H7 (cell line): ENCODE results near the gene KRTAP12-3. TPM values are rescaled to one million over a fixed set of nuclear protein-coding genes. Genes with fewer than 3 reads are reported as not detected.
"Not testable (repeated sequence)": the region's sequence is repeated elsewhere in the genome, so short reads cannot be mapped to it uniquely, and the experiment has no call there.

Source experiments
- DNase-seq: peaks from one replicate; pipeline ENCODE4 v3.0.0; 2012
- H3K27me3 ChIP-seq: 2 replicates; pipeline ENCODE4 v1.6.0; 2011; ENCODE audit warnings: mild to moderate bottlenecking, low read length; ENCODE audit not compliant: control insufficient read depth, insufficient read depth
- H3K36me3 ChIP-seq: replicated peaks from 2 replicates; pipeline ENCODE4 v1.5.1; 2011; ENCODE audit warnings: low read length; ENCODE audit not compliant: control insufficient read depth, insufficient read depth
- H3K4me3 ChIP-seq: 2 replicates; pipeline ENCODE4 v1.5.1; 2011; ENCODE audit warnings: low read depth, mild to moderate bottlenecking, control low read depth, low read length, moderate library complexity; ENCODE audit not compliant: insufficient read depth
- total RNA-seq: library from RNA; depleted of rRNA; stranded (reverse); fragments of >200 nt; shearing (Covaris generic); gene quantifications from 2 replicates; pipeline ENCODE4 v1.2.3, GENCODE V29; 2014

Gene KRTAP12-3
- total RNA-seq, 1 experiment from 2014 or later: not detected

DNA sequence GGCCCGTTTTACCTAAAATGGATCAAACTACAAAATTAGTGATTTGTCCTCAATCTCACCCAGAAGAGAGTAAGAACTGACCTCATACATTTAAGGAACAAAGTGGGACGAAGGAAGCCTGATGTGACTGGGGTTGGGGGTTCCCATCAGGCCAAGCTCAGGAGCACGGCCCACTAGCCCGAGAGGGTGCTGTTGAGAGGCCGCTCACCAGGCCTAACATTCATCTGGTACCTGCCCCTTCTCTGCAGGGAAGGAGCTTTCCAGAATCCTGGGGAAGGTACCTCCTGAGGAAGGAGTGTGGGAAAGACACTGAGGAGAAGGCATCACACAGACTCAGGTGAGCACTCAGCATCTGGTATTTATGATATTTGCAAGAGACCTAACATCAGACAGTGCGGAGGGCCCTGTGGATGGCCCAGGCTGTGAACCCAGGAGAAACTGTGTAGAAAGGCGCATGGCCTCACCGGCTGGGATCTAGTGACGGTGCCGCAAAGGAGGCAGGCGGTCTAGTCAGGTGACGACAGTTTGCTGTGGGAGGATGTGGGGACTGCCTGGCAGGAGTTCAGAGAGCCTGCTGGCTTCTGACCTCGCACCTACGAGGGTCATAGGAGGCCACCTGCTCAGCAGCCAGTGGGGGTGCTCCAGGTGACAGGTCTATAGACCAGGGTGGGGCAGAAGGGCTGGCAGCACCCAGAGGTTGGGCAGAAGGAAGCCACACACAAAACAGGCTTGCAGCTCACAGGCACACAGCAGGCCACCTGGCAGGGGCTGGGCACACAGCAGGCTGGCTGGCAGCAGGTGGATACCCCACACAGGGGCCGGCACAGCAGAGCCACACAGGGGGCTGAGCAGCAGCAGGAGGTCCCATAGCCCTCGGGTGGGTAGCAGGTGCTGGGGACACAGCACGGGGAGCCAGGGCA, 3.8 kb upstream of the KRTAP12-3 start:
- no peak for DNase-seq
- H3K4me3 ChIP-seq: no peak overlapping the region
- no peaks in the 10 kb centered on the region for H3K36me3 ChIP-seq
- no peaks in the 10 kb centered on the region for H3K27me3 ChIP-seq

DNA sequence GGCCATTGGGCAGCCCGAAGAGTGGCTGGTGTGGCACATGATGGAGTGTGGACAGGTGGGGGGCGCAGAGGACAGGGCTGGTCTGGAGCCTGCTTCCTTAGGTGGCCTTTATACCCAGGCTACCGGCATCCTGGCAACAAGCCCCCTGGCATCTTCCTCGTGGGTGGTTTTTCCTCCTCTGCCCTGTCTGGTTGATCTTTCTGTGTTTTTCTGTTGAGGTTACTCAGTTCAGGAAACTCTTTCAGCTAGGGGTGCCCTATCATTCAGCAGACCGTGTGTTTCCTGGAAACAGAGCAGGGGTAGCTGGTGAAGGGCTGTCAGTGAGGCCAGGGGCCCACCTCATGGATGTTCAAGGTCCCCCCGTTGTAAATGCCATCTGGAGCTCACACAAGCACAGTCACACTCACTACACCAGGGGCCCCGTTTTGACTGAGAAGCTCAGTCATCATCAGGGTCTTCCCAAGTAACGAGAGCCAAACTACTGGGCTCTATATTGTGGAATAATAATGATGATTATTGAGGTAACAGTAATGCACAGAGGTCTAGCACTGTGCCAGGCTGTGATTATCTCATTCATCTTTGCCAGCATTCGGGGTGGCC, 3.1 kb upstream of the KRTAP12-3 start, which contains the start of gene KRTAP12-4:
TSS of gene KRTAP12-4 (minus strand) at position 84 of the 600 bp plus-strand sequence. CDS start at position 39, 45 bp downstream.
- Histone ChIP-seq H3K27me3 (no peaks in the 10 kb centered on the region), H3K36me3 (no peaks in the 10 kb centered on the region), H3K4me3 (no peak within 1 kb of the TSS)
- no peak for DNase-seq

- no peaks in the 10 kb centered on the region for H3K27me3 ChIP-seq
- DNase-seq: no peak
- H3K4me3 ChIP-seq: no peak overlapping the region
- H3K36me3 ChIP-seq: no peaks in the 10 kb centered on the region
These were observed 864 bp upstream of the KRTAP12-3 start for GRCh38 chr21:44656868-44657267.

GRCh38 chr21:44658541-44658910, 794 bp downstream of the KRTAP12-3 start:
- no peak for DNase-seq
- Histone ChIP-seq H3K4me3 (no peak overlapping the region), H3K36me3 (no peaks in the 10 kb centered on the region), H3K27me3 (no peaks in the 10 kb centered on the region)

DNA sequence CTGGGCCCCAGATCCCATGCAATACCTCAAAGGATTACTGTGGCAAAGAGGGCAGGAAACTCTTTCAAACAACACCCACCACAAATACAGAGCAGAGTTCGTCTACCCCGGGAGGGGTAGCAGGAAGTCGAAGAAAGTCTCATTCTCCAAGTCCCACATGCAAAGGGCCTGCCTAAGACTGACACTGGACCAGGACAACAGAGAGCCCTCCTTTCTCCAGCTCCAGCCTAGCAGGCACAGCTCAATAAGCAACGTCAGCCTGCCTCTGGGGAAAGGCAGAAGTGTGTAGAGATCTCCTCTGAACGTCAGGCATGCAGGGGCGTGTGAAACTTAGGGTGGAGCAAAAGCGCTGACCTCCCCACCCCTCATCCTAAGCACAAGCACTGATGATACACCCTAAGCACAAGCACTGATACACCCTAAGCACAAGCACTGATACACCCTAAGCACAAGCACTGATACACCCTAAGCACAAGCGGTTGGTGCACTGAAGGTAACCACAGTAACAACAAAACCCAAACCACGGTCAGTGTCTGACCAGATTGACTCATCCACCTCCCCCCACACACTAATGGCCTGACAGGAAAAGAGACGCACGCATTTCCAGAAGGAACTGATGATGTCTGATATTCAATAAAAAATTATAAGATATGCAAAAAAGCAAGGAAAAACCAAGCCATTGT, 1.3 kb downstream of the KRTAP12-3 start:
- DNase-seq: peak; percentile 46
- Histone ChIP-seq H3K36me3 (no peaks in the 10 kb centered on the region), H3K4me3 (no peak overlapping the region), H3K27me3 (no peaks in the 10 kb centered on the region)

- not testable (repeated sequence) for H3K27me3 ChIP-seq, H3K4me3 ChIP-seq, H3K36me3 ChIP-seq
- DNase-seq: peak; percentile 57
These were observed 3.8 kb downstream of the KRTAP12-3 start for GRCh38 chr21:44661567-44661966.

GRCh38 chr21:44664691-44665090, 7.0 kb downstream of the KRTAP12-3 start:
- no peak overlapping the region for H3K4me3 ChIP-seq
- no peaks in the 10 kb centered on the region for H3K27me3 ChIP-seq
- no peaks in the 10 kb centered on the region for H3K36me3 ChIP-seq
- no peak for DNase-seq

DNA sequence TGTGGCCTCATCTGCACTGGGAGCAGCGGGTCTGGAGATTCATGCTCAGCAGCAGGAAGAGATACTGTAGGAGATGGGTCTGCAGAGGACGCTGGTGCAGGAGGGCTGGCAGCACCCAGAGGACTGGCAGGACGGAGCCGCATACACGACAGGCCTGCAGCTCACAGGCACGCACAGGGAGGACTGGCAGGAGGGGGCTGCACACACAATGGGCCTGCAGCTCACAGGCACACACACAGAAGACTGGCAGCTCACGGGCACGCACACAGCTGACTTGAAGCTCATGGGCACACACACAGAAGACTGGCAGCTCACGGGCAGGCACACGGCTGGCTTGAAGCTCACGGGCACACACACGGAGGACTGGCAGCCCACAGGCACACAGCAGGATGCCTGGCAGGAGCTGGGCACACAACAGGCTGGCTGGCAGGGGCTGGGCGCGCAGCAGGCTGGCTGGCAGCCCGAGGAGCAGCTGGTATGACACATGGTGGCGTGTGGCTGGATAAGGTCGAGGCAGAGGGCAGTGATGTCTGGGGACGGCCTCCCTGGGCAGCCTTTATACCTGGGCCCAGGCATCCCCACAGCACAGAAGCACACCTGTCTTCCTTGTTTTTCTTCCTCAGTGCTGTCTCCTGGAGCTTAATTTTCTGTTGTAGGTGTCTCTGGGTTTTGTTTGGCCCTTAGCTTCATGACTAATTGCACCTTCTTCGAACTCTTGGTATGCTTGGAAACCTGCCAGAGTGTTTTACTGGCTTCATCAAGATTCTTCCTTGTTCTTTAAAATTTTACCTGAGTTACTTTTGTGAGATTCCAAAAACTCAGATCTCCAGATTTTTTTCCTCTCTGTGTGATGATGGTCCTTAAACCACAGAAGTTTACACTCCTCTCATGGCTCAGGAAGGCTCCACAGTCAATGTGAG, 8.9 kb downstream of the KRTAP12-3 start, which contains the start of gene KRTAP12-2:
TSS of gene KRTAP12-2 (minus strand) at position 527 of the 920 bp plus-strand sequence. CDS start at position 486, 41 bp downstream.
- H3K36me3 ChIP-seq: no peaks in the 10 kb centered on the region
- H3K27me3 ChIP-seq: no peaks in the 10 kb centered on the region
- no peak for DNase-seq
- H3K4me3 ChIP-seq: no peak within 1 kb of the TSS

GRCh38 chr21:44667612-44668011, 9.9 kb downstream of the KRTAP12-3 start:
- Histone ChIP-seq H3K4me3 (no peak overlapping the region), H3K36me3 (no peaks in the 10 kb centered on the region), H3K27me3 (no peaks in the 10 kb centered on the region)
- no peak for DNase-seq

DNA sequence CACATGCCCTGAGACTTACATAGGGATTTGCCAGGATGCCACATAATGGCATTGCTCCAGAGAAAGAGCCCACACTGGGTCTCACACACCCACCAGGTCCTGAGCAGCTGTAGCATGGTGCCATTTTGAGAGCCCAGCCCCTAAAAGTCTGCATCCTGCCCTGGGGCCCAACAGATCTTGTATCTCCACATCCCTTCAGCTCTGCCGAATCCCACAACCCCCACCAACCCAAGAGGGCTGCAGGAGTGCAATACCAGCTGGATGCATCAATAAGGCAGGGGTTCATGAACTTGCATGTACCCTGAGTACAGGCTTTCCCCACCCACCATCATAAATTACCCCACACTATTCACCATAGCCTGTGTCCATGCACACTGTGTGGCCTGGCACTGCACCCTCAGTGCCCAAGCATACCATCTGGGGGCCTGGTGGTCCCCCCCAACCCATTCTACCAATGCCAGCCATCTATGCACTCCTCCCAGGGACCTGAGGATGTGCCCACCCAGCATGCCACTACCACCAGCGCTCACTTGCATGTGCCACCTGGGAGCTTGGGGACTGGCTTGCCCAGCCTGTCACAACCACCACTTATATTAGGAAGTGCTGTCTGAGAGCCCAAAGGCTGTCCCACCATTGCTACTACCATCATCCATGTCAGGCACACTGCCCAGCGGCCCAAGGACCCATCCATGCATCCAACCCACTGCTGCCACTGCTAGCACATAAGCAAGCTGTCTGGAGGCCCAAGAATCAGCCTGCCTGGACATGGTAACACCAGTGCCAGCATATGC, 13.1 kb downstream of the KRTAP12-3 start:
- DNase-seq: no peak

GRCh38 chr21:44671911-44672310, 14.2 kb downstream of the KRTAP12-3 start:
- H3K27me3 ChIP-seq: no peaks in the 10 kb centered on the region

More for the DNA sequence above, 13.1 kb downstream of the KRTAP12-3 start:
- H3K36me3 ChIP-seq: no peaks in the 10 kb centered on the region
- no peaks in the 10 kb centered on the region for H3K27me3 ChIP-seq
- no peak overlapping the region for H3K4me3 ChIP-seq

DNA sequence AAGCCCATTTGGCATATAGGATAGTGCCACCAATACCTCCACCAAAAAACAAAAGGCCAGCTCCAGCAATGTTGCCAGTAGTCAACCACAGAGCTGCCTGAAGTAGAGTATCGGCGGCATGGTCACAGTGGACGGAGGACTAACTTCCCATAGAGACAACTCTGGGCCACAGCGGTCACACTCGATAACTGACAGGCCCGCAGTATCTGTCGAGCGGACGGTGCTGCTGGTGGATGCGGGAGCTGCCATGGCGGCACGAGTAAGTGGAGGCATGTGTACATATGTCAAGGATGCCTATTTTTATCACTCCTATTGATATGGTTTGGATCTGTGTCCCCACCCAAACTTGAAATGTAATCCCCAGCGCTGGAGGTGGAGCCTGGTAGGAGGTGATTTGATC, 20.1 kb downstream of the KRTAP12-3 start:
- H3K36me3 ChIP-seq: no peaks in the 10 kb centered on the region
- no peak for DNase-seq

More at GRCh38 chr21:44671911-44672310, 14.2 kb downstream of the KRTAP12-3 start:
- no peak overlapping the region for H3K4me3 ChIP-seq
- no peak for DNase-seq
- no peaks in the 10 kb centered on the region for H3K36me3 ChIP-seq

DNA sequence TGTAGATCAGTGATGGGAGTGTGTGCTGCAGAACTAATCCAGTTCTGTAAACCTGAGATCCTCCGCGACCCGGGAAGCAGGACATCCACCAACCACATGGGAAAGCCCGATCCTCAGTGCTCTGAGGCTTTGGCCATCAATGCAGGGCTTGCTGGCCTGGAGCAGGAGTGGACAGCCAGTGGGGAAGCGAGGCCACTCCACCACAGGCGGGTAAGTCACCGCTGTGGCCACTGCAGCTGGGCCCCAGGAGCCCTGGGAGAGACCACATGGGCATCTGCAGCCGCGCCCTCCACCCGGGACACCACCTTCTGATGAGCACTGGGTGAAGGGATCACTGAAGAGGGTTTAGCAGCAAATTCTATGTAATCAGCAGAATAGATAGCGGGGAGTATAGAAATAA, 23.4 kb downstream of the KRTAP12-3 start:
- Histone ChIP-seq H3K4me3 (no peak overlapping the region), H3K27me3 (no peaks in the 10 kb centered on the region), H3K36me3 (no peaks in the 10 kb centered on the region)
- no peak for DNase-seq

More for the DNA sequence above, 20.1 kb downstream of the KRTAP12-3 start:
- Histone ChIP-seq H3K4me3 (no peak overlapping the region), H3K27me3 (no peaks in the 10 kb centered on the region)
